Measurements from ENCODE around the gene SPAG8.
A peak's percentile ranks its signal among the peaks of the same experiment; 100 is the strongest.

Gene SPAG8

GRCh38 chr9:35845824-35846771, 34.0 kb upstream of the SPAG8 start:
- Histone ChIP-seq H3K4me1 (ENCODE audit: insufficient read depth, low read length) (peaks cover 21% of the 10 kb centered on the region), H3K9me3 (ENCODE audit: control insufficient read depth, insufficient read depth, low read length) (no peaks in the 10 kb centered on the region), H3K9ac (ENCODE audit: low read depth, low read length) (peak overlapping the region; percentile 46), H3K36me3 (ENCODE audit: insufficient read depth, low read length) (no peaks in the 10 kb centered on the region)

GRCh38 chr9:35844628-35845270, 32.7 kb upstream of the SPAG8 start:
- Histone ChIP-seq H3K4me1 (ENCODE audit: insufficient read depth, low read length) (peaks cover 21% of the 10 kb centered on the region), H3K9ac (ENCODE audit: low read depth, low read length) (no peak overlapping the region; the same call in 1 of the 2 replicates), H3K9me3 (ENCODE audit: control insufficient read depth, insufficient read depth, low read length) (no peaks in the 10 kb centered on the region), H3K36me3 (ENCODE audit: insufficient read depth, low read length) (no peaks in the 10 kb centered on the region)

- no peaks in the 10 kb centered on the region for H3K36me3 ChIP-seq (ENCODE audit: insufficient read depth, low read length)
- H3K9ac ChIP-seq (ENCODE audit: low read depth, low read length): no peak overlapping the region
- H3K9me3 ChIP-seq (ENCODE audit: control insufficient read depth, insufficient read depth, low read length): no peaks in the 10 kb centered on the region
- H3K4me1 ChIP-seq (ENCODE audit: insufficient read depth, low read length): peaks cover 21% of the 10 kb centered on the region
These were observed 30.7 kb upstream of the SPAG8 start for GRCh38 chr9:35842795-35843194.

GRCh38 chr9:35842020-35842745, 30.1 kb upstream of the SPAG8 start:
- H3K9me3 ChIP-seq (ENCODE audit: control insufficient read depth, insufficient read depth, low read length): no peaks in the 10 kb centered on the region
- H3K9ac ChIP-seq (ENCODE audit: low read depth, low read length): no peak overlapping the region
- peaks cover 21% of the 10 kb centered on the region for H3K4me1 ChIP-seq (ENCODE audit: insufficient read depth, low read length)
- no peaks in the 10 kb centered on the region for H3K36me3 ChIP-seq (ENCODE audit: insufficient read depth, low read length)

- peaks cover 21% of the 10 kb centered on the region for H3K4me1 ChIP-seq (ENCODE audit: insufficient read depth, low read length)
- no peaks in the 10 kb centered on the region for H3K36me3 ChIP-seq (ENCODE audit: insufficient read depth, low read length)
- no peaks in the 10 kb centered on the region for H3K9me3 ChIP-seq (ENCODE audit: control insufficient read depth, insufficient read depth, low read length)
- no peak overlapping the region for H3K9ac ChIP-seq (ENCODE audit: low read depth, low read length)
These were observed 29.5 kb upstream of the SPAG8 start for GRCh38 chr9:35841645-35841900.

- Histone ChIP-seq H3K9me3 (ENCODE audit: control insufficient read depth, insufficient read depth, low read length) (no peaks in the 10 kb centered on the region), H3K4me1 (ENCODE audit: insufficient read depth, low read length) (peaks cover 21% of the 10 kb centered on the region), H3K9ac (ENCODE audit: low read depth, low read length) (no peak overlapping the region), H3K36me3 (ENCODE audit: insufficient read depth, low read length) (no peaks in the 10 kb centered on the region)
These were observed 29.0 kb upstream of the SPAG8 start for GRCh38 chr9:35840881-35841644.

GRCh38 chr9:35839926-35840325, 27.9 kb upstream of the SPAG8 start:
- H3K9me3 ChIP-seq (ENCODE audit: control insufficient read depth, insufficient read depth, low read length): no peaks in the 10 kb centered on the region
- no peak overlapping the region for H3K9ac ChIP-seq (ENCODE audit: low read depth, low read length)
- H3K4me1 ChIP-seq (ENCODE audit: insufficient read depth, low read length): peaks cover 14% of the 10 kb centered on the region
- no peaks in the 10 kb centered on the region for H3K36me3 ChIP-seq (ENCODE audit: insufficient read depth, low read length)

GRCh38 chr9:35836595-35836994, 24.5 kb upstream of the SPAG8 start:
- H3K36me3 ChIP-seq (ENCODE audit: insufficient read depth, low read length): no peaks in the 10 kb centered on the region
- H3K9me3 ChIP-seq (ENCODE audit: control insufficient read depth, insufficient read depth, low read length): no peaks in the 10 kb centered on the region
- H3K4me1 ChIP-seq (ENCODE audit: insufficient read depth, low read length): no peaks in the 10 kb centered on the region
- H3K9ac ChIP-seq (ENCODE audit: low read depth, low read length): no peak overlapping the region

GRCh38 chr9:35835766-35836165, 23.7 kb upstream of the SPAG8 start:
- Histone ChIP-seq H3K4me1 (ENCODE audit: insufficient read depth, low read length) (no peaks in the 10 kb centered on the region), H3K9me3 (ENCODE audit: control insufficient read depth, insufficient read depth, low read length) (no peaks in the 10 kb centered on the region), H3K9ac (ENCODE audit: low read depth, low read length) (no peak overlapping the region), H3K36me3 (ENCODE audit: insufficient read depth, low read length) (no peaks in the 10 kb centered on the region)

GRCh38 chr9:35835216-35835632, 23.2 kb upstream of the SPAG8 start:
- H3K4me1 ChIP-seq (ENCODE audit: insufficient read depth, low read length): no peaks in the 10 kb centered on the region
- H3K9me3 ChIP-seq (ENCODE audit: control insufficient read depth, insufficient read depth, low read length): no peaks in the 10 kb centered on the region
- no peaks in the 10 kb centered on the region for H3K36me3 ChIP-seq (ENCODE audit: insufficient read depth, low read length)
- H3K9ac ChIP-seq (ENCODE audit: low read depth, low read length): no peak overlapping the region

GRCh38 chr9:35834260-35835215, 22.5 kb upstream of the SPAG8 start:
- no peak overlapping the region for H3K9ac ChIP-seq (ENCODE audit: low read depth, low read length)
- no peaks in the 10 kb centered on the region for H3K4me1 ChIP-seq (ENCODE audit: insufficient read depth, low read length)
- no peaks in the 10 kb centered on the region for H3K9me3 ChIP-seq (ENCODE audit: control insufficient read depth, insufficient read depth, low read length)
- H3K36me3 ChIP-seq (ENCODE audit: insufficient read depth, low read length): no peaks in the 10 kb centered on the region

GRCh38 chr9:35832814-35833213, 20.8 kb upstream of the SPAG8 start:
- Histone ChIP-seq H3K9ac (ENCODE audit: low read depth, low read length) (no peak overlapping the region), H3K9me3 (ENCODE audit: control insufficient read depth, insufficient read depth, low read length) (no peaks in the 10 kb centered on the region), H3K4me1 (ENCODE audit: insufficient read depth, low read length) (no peaks in the 10 kb centered on the region)

GRCh38 chr9:35831040-35831439, 19.0 kb upstream of the SPAG8 start:
- no peaks in the 10 kb centered on the region for H3K36me3 ChIP-seq (ENCODE audit: insufficient read depth, low read length)
- H3K4me1 ChIP-seq (ENCODE audit: insufficient read depth, low read length): no peaks in the 10 kb centered on the region
- no peak overlapping the region for H3K9ac ChIP-seq (ENCODE audit: low read depth, low read length)
- no peaks in the 10 kb centered on the region for H3K9me3 ChIP-seq (ENCODE audit: control insufficient read depth, insufficient read depth, low read length)

More at GRCh38 chr9:35832814-35833213, 20.8 kb upstream of the SPAG8 start:
- no peaks in the 10 kb centered on the region for H3K36me3 ChIP-seq (ENCODE audit: insufficient read depth, low read length)
